ENCODE measurements around the gene GRIN3A.

GRIN3A gene

GRCh38 chr9:101626295-101626694 lies 112.2 kb downstream of the GRIN3A start:
- Histone ChIP-seq H3K79me2 (ENCODE audit: control insufficient read depth, low read length) (no peaks in the 10 kb centered on the region), H3K4me1 (ENCODE audit: control insufficient read depth, low read length) (no peaks in the 10 kb centered on the region), H3K9me2 (replicated peaks; ENCODE audit: control insufficient read depth, low read length) (no peaks in the 10 kb centered on the region), H3K4me3 (ENCODE audit: low read length) (no peak overlapping the region), H3F3A (ENCODE audit: control insufficient read depth, insufficient read depth) (no peaks in the 10 kb centered on the region), H3K27ac (ENCODE audit: low read depth, low read length) (no peak overlapping the region), H3K36me3 (ENCODE audit: control insufficient read depth, low read length) (no peaks in the 10 kb centered on the region), H3K4me2 (ENCODE audit: low read length) (no peak overlapping the region), H3K27me3 (ENCODE audit: control insufficient read depth, low read length) (no peaks in the 10 kb centered on the region), H4K20me1 (ENCODE audit: control insufficient read depth, insufficient read depth, low read depth, low read length) (no peaks in the 10 kb centered on the region), H3K9me3 (ENCODE audit: control insufficient read depth, insufficient read depth, low read length) (no peaks in the 10 kb centered on the region)
- TF ChIP-seq CTCF (IDR thresholded peaks at IDR 0.05; ENCODE audit: low read depth, low read length, poor library complexity, severe bottlenecking) (no peak), EZH2phosphoT487 (IDR thresholded peaks at IDR 0.05; ENCODE audit: borderline replicate concordance, low read length) (no peak)

GRCh38 chr9:101625876-101626275 lies 112.6 kb downstream of the GRIN3A start:
- Histone ChIP-seq H3K4me3 (ENCODE audit: low read length) (no peak overlapping the region), H3K36me3 (ENCODE audit: control insufficient read depth, low read length) (no peaks in the 10 kb centered on the region), H3F3A (ENCODE audit: control insufficient read depth, insufficient read depth) (no peaks in the 10 kb centered on the region), H3K79me2 (ENCODE audit: control insufficient read depth, low read length) (no peaks in the 10 kb centered on the region), H4K20me1 (ENCODE audit: control insufficient read depth, insufficient read depth, low read depth, low read length) (no peaks in the 10 kb centered on the region), H3K27ac (ENCODE audit: low read depth, low read length) (no peak overlapping the region), H3K9me2 (replicated peaks; ENCODE audit: control insufficient read depth, low read length) (no peaks in the 10 kb centered on the region), H3K4me1 (ENCODE audit: control insufficient read depth, low read length) (no peaks in the 10 kb centered on the region), H3K27me3 (ENCODE audit: control insufficient read depth, low read length) (no peaks in the 10 kb centered on the region), H3K9me3 (ENCODE audit: control insufficient read depth, insufficient read depth, low read length) (no peaks in the 10 kb centered on the region), H3K4me2 (ENCODE audit: low read length) (no peak overlapping the region)
- no peak for TF ChIP-seq CTCF (IDR thresholded peaks at IDR 0.05; ENCODE audit: low read depth, low read length, poor library complexity, severe bottlenecking)

- no peak overlapping the region for H3K4me3 ChIP-seq (ENCODE audit: low read length)
- TF ChIP-seq CTCF (IDR thresholded peaks at IDR 0.05; ENCODE audit: low read depth, low read length, poor library complexity, severe bottlenecking) (no peak), EZH2phosphoT487 (IDR thresholded peaks at IDR 0.05; ENCODE audit: borderline replicate concordance, low read length) (no peak)
- H3F3A ChIP-seq (ENCODE audit: control insufficient read depth, insufficient read depth): no peaks in the 10 kb centered on the region
- no peaks in the 10 kb centered on the region for H3K9me2 ChIP-seq (replicated peaks; ENCODE audit: control insufficient read depth, low read length)
- no peaks in the 10 kb centered on the region for H3K9me3 ChIP-seq (ENCODE audit: control insufficient read depth, insufficient read depth, low read length)
- H3K4me1 ChIP-seq (ENCODE audit: control insufficient read depth, low read length): no peaks in the 10 kb centered on the region
- H3K4me2 ChIP-seq (ENCODE audit: low read length): no peak overlapping the region
- H3K27ac ChIP-seq (ENCODE audit: low read depth, low read length): no peak overlapping the region
- H3K27me3 ChIP-seq (ENCODE audit: control insufficient read depth, low read length): no peaks in the 10 kb centered on the region
- H3K79me2 ChIP-seq (ENCODE audit: control insufficient read depth, low read length): no peaks in the 10 kb centered on the region
- H3K36me3 ChIP-seq (ENCODE audit: control insufficient read depth, low read length): no peaks in the 10 kb centered on the region
- H4K20me1 ChIP-seq (ENCODE audit: control insufficient read depth, insufficient read depth, low read depth, low read length): no peaks in the 10 kb centered on the region
Measured at GRCh38 chr9:101620452-101620851, 118.0 kb downstream of the GRIN3A start.

GRCh38 chr9:101618698-101619097 lies 119.7 kb downstream of the GRIN3A start:
- no peaks in the 10 kb centered on the region for H3K79me2 ChIP-seq (ENCODE audit: control insufficient read depth, low read length)
- H3K4me1 ChIP-seq (ENCODE audit: control insufficient read depth, low read length): no peaks in the 10 kb centered on the region
- no peaks in the 10 kb centered on the region for H3K9me2 ChIP-seq (replicated peaks; ENCODE audit: control insufficient read depth, low read length)
- no peaks in the 10 kb centered on the region for H3K27me3 ChIP-seq (ENCODE audit: control insufficient read depth, low read length)
- no peak overlapping the region for H3K4me2 ChIP-seq (ENCODE audit: low read length)
- no peak overlapping the region for H3K4me3 ChIP-seq (ENCODE audit: low read length)
- H4K20me1 ChIP-seq (ENCODE audit: control insufficient read depth, insufficient read depth, low read depth, low read length): no peaks in the 10 kb centered on the region
- H3K9me3 ChIP-seq (ENCODE audit: control insufficient read depth, insufficient read depth, low read length): no peaks in the 10 kb centered on the region
- no peak overlapping the region for H3K27ac ChIP-seq (ENCODE audit: low read depth, low read length)
- H3F3A ChIP-seq (ENCODE audit: control insufficient read depth, insufficient read depth): no peaks in the 10 kb centered on the region
- no peak for TF ChIP-seq CTCF (IDR thresholded peaks at IDR 0.05; ENCODE audit: low read depth, low read length, poor library complexity, severe bottlenecking)
- TF ChIP-seq EZH2phosphoT487 (IDR thresholded peaks at IDR 0.05; ENCODE audit: borderline replicate concordance, low read length): no peak
- no peaks in the 10 kb centered on the region for H3K36me3 ChIP-seq (ENCODE audit: control insufficient read depth, low read length)
